CD4-positive, alpha-beta T cell treated with Interleukin-2 at 100 ng/mL for 4 hours (primary cell): ENCODE data around the gene FAM3B.

Experiments used
- DNase-seq: peaks from one replicate; pipeline ENCODE4 v3.0.0-alpha.2; 2020; ENCODE audit warnings: low spot score

Gene FAM3B

GRCh38 chr21:41398251-41398650, 81.7 kb downstream of the FAM3B start:
- no peak for DNase-seq

GRCh38 chr21:41398831-41399230, 82.2 kb downstream of the FAM3B start:
- DNase-seq: no peak

DNA sequence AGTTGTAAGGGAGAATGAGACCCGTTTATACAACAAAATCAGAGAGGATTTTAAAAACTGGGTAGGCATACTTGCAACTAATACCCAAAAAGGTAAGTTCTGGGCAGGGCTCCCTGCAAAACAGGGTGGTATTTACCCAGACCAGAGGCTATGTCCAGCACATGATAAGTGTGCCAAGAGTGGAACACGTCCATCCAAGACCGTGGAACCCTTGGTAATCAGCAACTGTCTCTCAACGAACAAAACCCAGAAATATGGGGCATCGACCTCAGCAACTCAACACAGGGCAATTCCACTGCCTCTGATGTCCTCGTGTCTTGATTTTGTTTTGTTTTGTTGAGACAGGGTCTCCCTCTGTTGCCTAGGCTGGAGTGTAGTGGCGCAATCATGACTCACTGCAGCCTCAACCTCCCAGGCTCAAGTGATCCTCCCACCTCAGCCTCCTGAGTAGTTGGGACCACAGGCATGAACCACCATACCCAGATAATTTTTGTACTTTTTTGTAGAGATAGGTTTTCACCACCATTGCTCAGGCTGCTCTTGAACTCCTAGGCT, 82.7 kb downstream of the FAM3B start:
- DNase-seq: no peak

DNA sequence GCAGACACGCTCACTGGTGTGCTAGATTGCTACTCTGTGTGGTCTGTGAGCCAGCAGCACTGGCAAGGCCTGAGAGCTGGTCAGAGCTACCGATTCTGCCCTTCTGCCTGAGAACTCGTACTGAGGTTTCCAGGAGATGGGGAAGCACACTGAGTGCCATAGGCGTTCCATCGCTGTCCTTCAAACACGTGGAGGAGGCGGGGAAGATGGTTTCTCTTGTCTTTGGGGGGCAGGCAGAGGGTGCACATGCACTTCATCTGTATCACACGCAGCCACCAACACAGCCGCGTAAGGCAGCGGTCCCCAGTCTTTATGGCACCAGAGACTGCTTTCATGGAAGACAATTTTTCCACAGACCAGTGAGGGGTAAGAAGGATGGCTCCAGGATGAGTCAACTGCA, 85.6 kb downstream of the FAM3B start:
- DNase-seq: no peak

DNA sequence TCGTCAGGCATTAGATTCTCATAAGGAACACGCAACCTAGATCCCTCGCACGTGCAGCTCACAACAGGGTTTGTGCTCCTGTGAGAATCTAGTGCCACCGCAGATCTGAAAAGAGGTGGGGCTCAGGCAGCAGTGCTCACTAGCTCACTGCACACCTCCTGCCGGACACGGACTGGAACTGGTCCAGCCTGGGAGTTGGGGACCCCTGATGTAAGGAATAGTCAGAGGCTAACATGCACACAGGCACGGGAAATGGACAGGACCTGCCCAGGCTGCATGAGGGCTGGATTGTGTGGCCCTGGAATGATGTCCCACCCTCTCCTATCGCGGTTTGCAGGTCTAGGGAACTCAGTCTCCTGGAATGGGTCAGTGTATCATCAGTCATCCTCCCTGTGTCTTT, 86.2 kb downstream of the FAM3B start:
- DNase-seq: no peak

DNA sequence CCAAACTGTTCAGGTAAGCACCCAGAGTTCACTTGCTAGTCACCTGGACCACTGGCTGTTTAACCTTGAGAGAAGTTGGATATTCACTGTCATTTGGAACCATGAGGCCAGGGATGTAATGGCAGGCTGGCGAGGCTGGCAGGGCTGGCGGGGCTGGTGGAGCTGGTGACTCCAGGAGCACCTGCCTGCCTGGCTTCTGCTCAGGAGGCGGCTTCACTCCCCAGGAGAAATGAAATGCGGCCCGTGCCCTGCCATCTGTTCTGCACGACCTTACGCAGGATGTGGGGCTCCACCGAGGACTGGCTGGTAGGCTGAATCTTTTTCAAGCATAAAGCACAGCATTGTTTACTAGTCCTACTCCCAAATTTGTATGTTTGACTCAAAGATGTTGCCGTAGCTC, 86.7 kb downstream of the FAM3B start:
- DNase-seq: no peak

- no peak for DNase-seq
Measured at GRCh38 chr21:41403966-41404365, 87.4 kb downstream of the FAM3B start.

DNA sequence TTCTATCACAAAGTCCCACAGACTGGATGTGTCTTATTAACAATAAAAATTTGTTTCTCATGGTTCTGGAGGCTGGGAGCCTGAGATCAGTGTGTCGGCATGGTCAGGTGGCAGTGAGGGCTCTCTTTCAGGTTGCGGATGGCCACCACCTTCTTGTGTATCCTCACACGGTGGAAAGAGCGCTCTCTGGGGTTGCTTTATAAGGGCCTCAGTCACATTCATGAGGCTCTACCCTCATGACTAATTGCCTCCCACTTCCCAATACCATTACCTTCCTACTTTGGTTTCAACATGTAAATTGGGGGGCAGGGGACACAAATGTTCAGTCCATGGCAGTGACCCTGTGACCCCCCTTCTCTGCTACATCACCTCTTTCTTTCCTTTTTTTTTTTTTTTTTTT, 88.7 kb downstream of the FAM3B start:
- no peak for DNase-seq

DNA sequence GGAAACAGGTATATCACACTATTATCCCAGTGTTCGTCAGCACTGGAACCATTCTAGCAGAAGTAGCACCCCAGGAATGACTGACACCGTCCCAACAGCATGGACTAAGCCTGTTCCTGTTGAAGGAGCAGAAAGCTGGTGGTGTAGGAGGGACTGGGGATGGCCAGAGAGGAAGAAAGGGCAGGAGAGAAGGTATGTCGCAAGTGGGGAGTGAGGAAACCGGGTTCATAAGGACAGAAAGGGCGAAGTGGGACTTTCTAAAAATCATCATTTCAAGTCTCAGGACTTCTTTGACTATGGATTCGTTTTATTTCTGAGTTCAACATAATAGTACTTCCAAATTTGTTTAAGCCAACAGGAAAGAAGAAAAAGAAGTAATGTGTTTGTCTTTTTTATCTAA, 89.7 kb downstream of the FAM3B start:
- DNase-seq: no peak
